ENCODE results near the gene ATCAY.

ATCAY gene

GRCh38 chr19:3840804-3841203, 39.7 kb upstream of the ATCAY start:
- no peak for TF ChIP-seq TCF12 (IDR thresholded peaks at IDR 0.05; ENCODE audit: low read depth)
- TF ChIP-seq NFIC (IDR thresholded peaks at IDR 0.05) = no peak
- TF ChIP-seq CREB1 (IDR thresholded peaks at IDR 0.05; ENCODE audit: low read depth) = no peak
- TF ChIP-seq TAF1 (IDR thresholded peaks at IDR 0.05; ENCODE audit: low read depth) = no peak
- no peak for TF ChIP-seq EP300 (IDR thresholded peaks at IDR 0.05; ENCODE audit: borderline replicate concordance)
- TF ChIP-seq REST (IDR thresholded peaks at IDR 0.05; ENCODE audit: low read depth) = no peak
- TF ChIP-seq CEBPB (IDR thresholded peaks at IDR 0.05) = no peak
- TF ChIP-seq TEAD4 (IDR thresholded peaks at IDR 0.05) = no peak
- TF ChIP-seq, protein P1, sequence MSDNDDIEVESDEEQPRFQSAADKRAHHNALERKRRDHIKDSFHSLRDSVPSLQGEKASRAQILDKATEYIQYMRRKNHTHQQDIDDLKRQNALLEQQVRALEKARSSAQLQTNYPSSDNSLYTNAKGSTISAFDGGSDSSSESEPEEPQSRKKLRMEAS (IDR thresholded peaks at IDR 0.05) = no peak
- TF ChIP-seq YY1 (IDR thresholded peaks at IDR 0.05; ENCODE audit: low read depth) = no peak
- TF ChIP-seq RAD21 (IDR thresholded peaks at IDR 0.05; ENCODE audit: low read depth) = no peak
- TF ChIP-seq USF1 (IDR thresholded peaks at IDR 0.05) = no peak
- no peak for TF ChIP-seq FOXM1 (IDR thresholded peaks at IDR 0.05; ENCODE audit: borderline replicate concordance, low read depth)
- no peak for TF ChIP-seq EGR1 (IDR thresholded peaks at IDR 0.05)
- TF ChIP-seq ZBTB7A (IDR thresholded peaks at IDR 0.05; ENCODE audit: low read depth) = no peak

GRCh38 chr19:3842948-3843347, 37.5 kb upstream of the ATCAY start:
- no peak for TF ChIP-seq REST (IDR thresholded peaks at IDR 0.05; ENCODE audit: low read depth)
- TF ChIP-seq CREB1 (IDR thresholded peaks at IDR 0.05; ENCODE audit: low read depth) = no peak
- TF ChIP-seq TCF12 (IDR thresholded peaks at IDR 0.05; ENCODE audit: low read depth) = no peak
- no peak for TF ChIP-seq EGR1 (IDR thresholded peaks at IDR 0.05)
- TF ChIP-seq USF1 (IDR thresholded peaks at IDR 0.05) = no peak
- TF ChIP-seq RAD21 (IDR thresholded peaks at IDR 0.05; ENCODE audit: low read depth) = no peak
- no peak for TF ChIP-seq EP300 (IDR thresholded peaks at IDR 0.05; ENCODE audit: borderline replicate concordance)
- TF ChIP-seq FOXM1 (IDR thresholded peaks at IDR 0.05; ENCODE audit: borderline replicate concordance, low read depth) = no peak
- TF ChIP-seq, protein P1 (IDR thresholded peaks at IDR 0.05) = no peak
- no peak for TF ChIP-seq YY1 (IDR thresholded peaks at IDR 0.05; ENCODE audit: low read depth)
- TF ChIP-seq TAF1 (IDR thresholded peaks at IDR 0.05; ENCODE audit: low read depth) = no peak
- no peak for TF ChIP-seq ZBTB7A (IDR thresholded peaks at IDR 0.05; ENCODE audit: low read depth)
- TF ChIP-seq TEAD4 (IDR thresholded peaks at IDR 0.05) = no peak

DNA sequence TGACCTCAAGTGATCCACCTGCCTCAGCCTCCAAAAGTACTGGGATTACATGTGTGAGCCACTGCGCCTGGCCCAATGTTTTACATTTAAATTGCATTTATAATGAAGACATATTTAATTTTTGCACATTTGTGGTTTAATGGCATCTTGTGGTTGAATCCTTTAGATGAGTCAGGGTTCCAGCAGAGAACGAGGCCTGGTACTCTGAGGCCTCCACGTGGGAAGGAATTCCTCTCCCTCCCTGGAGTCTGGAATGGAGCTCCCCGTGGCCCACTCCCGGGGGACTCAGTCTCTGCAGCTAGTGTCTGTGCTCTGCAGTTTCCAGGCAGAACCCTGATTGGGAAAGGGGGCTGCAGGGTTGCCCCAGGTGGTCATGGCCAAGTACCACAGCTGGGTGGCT, 35.9 kb upstream of the ATCAY start:
- TF ChIP-seq TCF12 (IDR thresholded peaks at IDR 0.05; ENCODE audit: low read depth) (no peak), RAD21 (IDR thresholded peaks at IDR 0.05; ENCODE audit: low read depth) (no peak), EGR1 (IDR thresholded peaks at IDR 0.05) (no peak), REST (IDR thresholded peaks at IDR 0.05; ENCODE audit: low read depth) (no peak), USF1 (IDR thresholded peaks at IDR 0.05) (no peak), TEAD4 (IDR thresholded peaks at IDR 0.05) (no peak), TAF1 (IDR thresholded peaks at IDR 0.05; ENCODE audit: low read depth) (no peak), ZBTB7A (IDR thresholded peaks at IDR 0.05; ENCODE audit: low read depth) (no peak)
- TF ChIP-seq, protein P1 (IDR thresholded peaks at IDR 0.05) = no peak

- no peak for TF ChIP-seq EP300 (IDR thresholded peaks at IDR 0.05; ENCODE audit: borderline replicate concordance)
- TF ChIP-seq CREB1 (IDR thresholded peaks at IDR 0.05; ENCODE audit: low read depth) = no peak
- TF ChIP-seq EGR1 (IDR thresholded peaks at IDR 0.05) = no peak
- no peak for TF ChIP-seq REST (IDR thresholded peaks at IDR 0.05; ENCODE audit: low read depth)
- TF ChIP-seq CEBPB (IDR thresholded peaks at IDR 0.05) = no peak
These were observed 31.4 kb upstream of the ATCAY start for GRCh38 chr19:3849092-3849491.
